Measurements from ENCODE around the gene SPINT1. TPM values are rescaled to one million over a fixed set of nuclear protein-coding genes. Genes with fewer than 3 reads are reported as not detected.

Gene SPINT1
- total RNA-seq, 1 donor from 2014 or later = 1.5 TPM

DNA sequence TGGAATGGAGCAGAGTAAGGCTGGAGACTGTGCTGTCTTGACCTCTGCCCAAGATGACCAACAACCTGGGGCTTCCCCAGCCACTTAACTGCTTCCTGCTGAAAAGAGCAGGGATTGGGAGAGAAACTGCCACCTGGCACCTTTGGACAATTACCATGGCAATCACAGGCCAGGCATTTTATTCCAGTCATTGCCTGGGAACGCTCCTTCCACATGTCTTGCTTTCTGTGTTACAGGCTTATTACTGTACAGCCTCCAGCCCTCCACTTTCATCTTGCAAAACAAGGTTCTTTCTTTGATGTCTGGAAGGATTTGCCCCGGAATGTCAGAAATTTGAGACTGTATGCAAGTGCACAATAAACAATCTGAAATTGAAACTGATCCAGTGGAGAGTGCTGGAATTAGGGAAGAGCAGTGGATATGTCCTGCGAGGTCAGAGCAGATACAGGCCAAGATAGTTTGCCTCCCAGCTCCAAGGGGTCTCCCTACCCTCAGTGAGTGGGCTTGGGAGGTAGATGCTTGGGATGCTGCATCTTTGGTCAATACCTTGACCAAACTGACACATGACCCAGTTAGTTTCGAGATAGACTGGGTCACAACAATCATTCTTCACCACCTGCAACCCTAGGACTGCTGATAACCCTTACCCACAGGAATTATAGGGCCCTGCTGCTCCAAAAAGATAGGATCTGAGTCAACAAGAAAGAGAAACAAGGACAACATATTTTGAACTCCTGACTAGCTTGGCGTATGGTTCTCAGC, 18.0 kb upstream of the SPINT1 start:
- TF ChIP-seq, protein P1, sequence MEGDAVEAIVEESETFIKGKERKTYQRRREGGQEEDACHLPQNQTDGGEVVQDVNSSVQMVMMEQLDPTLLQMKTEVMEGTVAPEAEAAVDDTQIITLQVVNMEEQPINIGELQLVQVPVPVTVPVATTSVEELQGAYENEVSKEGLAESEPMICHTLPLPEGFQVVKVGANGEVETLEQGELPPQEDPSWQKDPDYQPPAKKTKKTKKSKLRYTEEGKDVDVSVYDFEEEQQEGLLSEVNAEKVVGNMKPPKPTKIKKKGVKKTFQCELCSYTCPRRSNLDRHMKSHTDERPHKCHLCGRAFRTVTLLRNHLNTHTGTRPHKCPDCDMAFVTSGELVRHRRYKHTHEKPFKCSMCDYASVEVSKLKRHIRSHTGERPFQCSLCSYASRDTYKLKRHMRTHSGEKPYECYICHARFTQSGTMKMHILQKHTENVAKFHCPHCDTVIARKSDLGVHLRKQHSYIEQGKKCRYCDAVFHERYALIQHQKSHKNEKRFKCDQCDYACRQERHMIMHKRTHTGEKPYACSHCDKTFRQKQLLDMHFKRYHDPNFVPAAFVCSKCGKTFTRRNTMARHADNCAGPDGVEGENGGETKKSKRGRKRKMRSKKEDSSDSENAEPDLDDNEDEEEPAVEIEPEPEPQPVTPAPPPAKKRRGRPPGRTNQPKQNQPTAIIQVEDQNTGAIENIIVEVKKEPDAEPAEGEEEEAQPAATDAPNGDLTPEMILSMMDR (IDR thresholded peaks at IDR 0.05) = no peak
- intact Hi-C loops (cut with DNase I) = no loop called here
- no peaks in the 10 kb centered on the region for H3K36me3 ChIP-seq

DNA sequence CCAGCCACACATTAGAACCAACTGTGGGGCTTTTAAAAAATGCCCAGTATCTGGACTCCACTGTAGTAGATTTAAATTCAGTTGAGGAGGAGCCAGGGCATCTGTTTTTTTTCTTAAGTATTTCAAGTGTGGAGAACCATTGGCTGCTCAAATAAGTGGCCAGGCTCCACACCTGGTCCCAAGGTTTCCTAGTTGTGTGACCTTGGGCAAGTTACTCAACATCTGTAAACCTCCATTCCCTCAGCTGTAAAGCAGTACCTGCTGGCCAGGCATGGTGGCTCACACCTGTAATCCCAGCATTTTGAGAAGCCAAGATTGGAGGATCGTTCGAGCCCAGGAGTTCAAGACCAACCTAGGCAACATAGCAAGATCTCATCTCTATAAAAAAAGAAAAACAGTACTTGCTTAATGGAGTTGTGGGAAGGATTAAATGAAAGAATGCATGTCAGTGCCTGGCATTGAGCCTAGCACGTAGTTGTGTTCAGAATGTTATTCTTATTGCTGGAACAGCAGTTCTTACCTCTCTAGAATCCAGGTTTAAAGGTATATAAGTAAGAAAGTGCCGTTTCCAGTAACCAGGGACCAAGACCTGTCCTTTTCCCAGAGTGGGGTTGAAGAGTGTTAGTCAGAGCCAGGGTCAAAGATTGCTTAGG, 17.3 kb upstream of the SPINT1 start:
- no peaks in the 10 kb centered on the region for H3K9me3 ChIP-seq
- no peaks in the 10 kb centered on the region for H3K4me1 ChIP-seq
- H3K27ac ChIP-seq = no peak overlapping the region
- H3K36me3 ChIP-seq = no peaks in the 10 kb centered on the region
- TF ChIP-seq, protein P1 (IDR thresholded peaks at IDR 0.05) = no peak
- H3K27me3 ChIP-seq = no peaks in the 10 kb centered on the region
- no peak for DNase-seq (ENCODE audit: low spot score in 2 of 2)
- intact Hi-C loops (cut with DNase I) = no loop called here
- no peak overlapping the region for H3K4me3 ChIP-seq

More for the DNA sequence above, 18.0 kb upstream of the SPINT1 start:
- DNase-seq (ENCODE audit: low spot score in 2 of 2) = no peak
- Histone ChIP-seq H3K4me3 (no peak overlapping the region), H3K27ac (no peak overlapping the region), H3K9me3 (no peaks in the 10 kb centered on the region), H3K4me1 (no peaks in the 10 kb centered on the region), H3K27me3 (no peaks in the 10 kb centered on the region)

DNA sequence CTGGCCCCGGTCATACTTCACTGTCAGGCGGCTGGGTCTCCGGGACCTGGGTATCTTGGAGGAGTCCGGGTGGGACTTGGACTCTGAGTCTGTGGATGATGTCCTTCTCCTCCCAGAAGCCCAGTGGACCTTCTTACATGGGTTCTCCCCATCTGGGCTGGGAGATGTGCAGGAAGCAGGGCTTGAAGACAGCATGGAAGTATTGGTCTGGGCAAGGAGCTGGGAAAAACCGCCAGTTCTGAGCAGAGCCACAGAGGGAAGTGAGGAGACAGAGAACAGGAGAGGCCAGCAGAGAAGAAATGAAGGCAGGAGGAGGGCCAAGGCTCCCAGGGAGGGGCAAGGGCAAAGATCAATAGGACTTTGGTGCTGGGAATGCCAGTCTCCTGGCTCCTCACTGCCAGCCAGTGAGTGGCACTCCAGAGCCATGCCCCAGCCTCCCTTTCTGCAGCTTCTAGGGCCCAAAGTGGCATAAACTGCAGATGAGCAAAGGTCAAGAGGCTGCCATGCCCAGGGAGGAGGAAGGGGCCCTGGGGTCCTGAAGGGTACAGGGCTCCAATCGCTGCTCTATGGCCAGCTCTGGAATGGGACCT, 15.3 kb upstream of the SPINT1 start, which contains the start of gene PPP1R14D:
Gene PPP1R14D, minus strand, starts transcription at position 262 of the 590 bp plus-strand sequence. Its CDS starts 67 bp downstream, at position 195.
- intact Hi-C loops (cut with DNase I) = no loop called here
- Histone ChIP-seq H3K4me1 (no peaks in the 10 kb centered on the region), H3K36me3 (no peaks in the 10 kb centered on the region), H3K9me3 (no peaks in the 10 kb centered on the region), H3K27me3 (no peaks in the 10 kb centered on the region), H3K27ac (no peak within 1 kb of the TSS), H3K4me3 (no peak within 1 kb of the TSS)
- no peak for DNase-seq (ENCODE audit: low spot score in 2 of 2)
- TF ChIP-seq, protein P1 (IDR thresholded peaks at IDR 0.05) = no peak

DNA sequence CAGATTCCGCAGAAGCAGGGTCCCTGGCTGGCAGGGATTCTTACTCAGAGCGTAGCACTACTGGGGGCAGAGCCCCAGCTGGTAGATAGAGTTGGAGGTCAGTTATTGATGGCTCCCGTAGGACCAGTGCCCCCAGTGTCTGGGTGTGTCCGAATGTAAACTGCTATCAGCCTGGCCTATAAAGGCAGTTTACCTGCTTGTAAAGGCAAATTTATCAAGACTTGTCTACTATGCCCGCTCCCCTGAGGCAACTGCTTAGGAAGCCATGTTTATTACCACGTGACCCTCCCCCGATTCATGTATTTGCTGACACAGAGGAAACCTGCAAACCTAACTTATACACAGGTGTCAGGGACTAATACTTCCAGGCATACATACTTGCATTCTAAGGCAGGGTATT, 14.7 kb upstream of the SPINT1 start:
- TF ChIP-seq, protein P1 (IDR thresholded peaks at IDR 0.05) = no peak
- Histone ChIP-seq H3K27ac (no peak overlapping the region), H3K4me3 (no peak overlapping the region), H3K4me1 (no peaks in the 10 kb centered on the region), H3K9me3 (no peaks in the 10 kb centered on the region), H3K27me3 (no peaks in the 10 kb centered on the region), H3K36me3 (no peaks in the 10 kb centered on the region)
- no peak for DNase-seq (ENCODE audit: low spot score in 2 of 2)
- intact Hi-C loops (cut with DNase I) = no loop called here

DNA sequence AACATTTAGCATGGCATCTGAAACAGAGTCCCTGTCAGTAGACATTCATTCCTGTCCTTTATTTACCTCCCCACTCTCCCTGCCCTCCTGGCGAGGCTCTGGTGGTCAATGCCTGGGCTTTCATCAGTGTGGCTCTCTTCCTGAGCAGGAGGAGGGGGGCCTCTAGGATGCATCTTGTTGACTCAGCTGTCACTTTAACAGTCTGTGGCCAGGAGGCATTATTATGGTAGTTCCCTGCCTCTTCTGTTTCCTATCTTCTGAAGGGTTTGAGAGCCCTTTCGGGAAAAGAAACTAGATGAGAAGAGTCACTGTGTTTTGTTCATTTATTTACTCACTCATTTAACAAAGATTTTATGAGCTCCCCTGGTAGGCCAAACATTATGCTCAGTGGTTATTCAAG, 13.0 kb upstream of the SPINT1 start:
- intact Hi-C loops (cut with DNase I) = no loop called here
- no peak for DNase-seq (ENCODE audit: low spot score in 2 of 2)
- H3K36me3 ChIP-seq = no peaks in the 10 kb centered on the region
- no peaks in the 10 kb centered on the region for H3K4me1 ChIP-seq
- no peaks in the 10 kb centered on the region for H3K27me3 ChIP-seq
- H3K27ac ChIP-seq = no peak overlapping the region
- TF ChIP-seq, protein P1 (IDR thresholded peaks at IDR 0.05) = no peak
- H3K4me3 ChIP-seq = no peak overlapping the region
- H3K9me3 ChIP-seq = no peaks in the 10 kb centered on the region

Measured in ascending aorta (tissue), 2 donors.